GM18907 (cell line): ENCODE data around the gene EFNB1.

Source experiments
- ATAC-seq: cut with Tn5 transposase; IDR thresholded peaks from one replicate; pipeline ENCODE4 v1.9.1; 2021; ENCODE audit warnings: mild to moderate bottlenecking, moderate library complexity; ENCODE audit not compliant: unreplicated experiment

Gene EFNB1

GRCh38 chrX:68880846-68881552 is 52.2 kb downstream of the EFNB1 start:
- no peak for ATAC-seq

GRCh38 chrX:68881911-68882310 is 53.1 kb downstream of the EFNB1 start:
- ATAC-seq, result no peak

GRCh38 chrX:68883800-68884199 is 55.0 kb downstream of the EFNB1 start:
- no peak for ATAC-seq

GRCh38 chrX:68889249-68889648 is 60.4 kb downstream of the EFNB1 start:
- no peak for ATAC-seq
